Measurements from ENCODE around the gene ZNF20.

DNA sequence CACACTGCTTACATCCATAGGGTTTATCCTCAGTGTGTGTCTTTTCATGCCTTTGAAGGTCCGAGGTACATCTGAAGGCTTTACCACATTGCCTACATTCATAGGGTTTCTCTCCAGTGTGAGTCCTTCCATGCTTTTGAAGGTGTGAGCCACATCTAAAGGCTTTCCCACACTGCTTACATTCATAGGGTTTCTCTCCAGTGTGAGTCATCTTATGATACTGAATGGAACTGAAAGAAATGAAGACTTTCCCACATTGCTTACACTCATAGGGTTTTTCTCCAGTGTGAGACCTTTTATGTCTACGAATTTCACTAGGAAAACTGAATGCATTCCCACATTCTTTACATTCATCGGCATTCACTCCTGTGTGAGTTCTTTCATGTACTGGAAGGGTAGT lies 7.1 kb downstream of the ZNF20 start:
- TF ChIP-seq SP1 (IDR thresholded peaks at IDR 0.05) (no peak), ZNF384 (IDR thresholded peaks at IDR 0.05) (no peak), TARDBP (IDR thresholded peaks at IDR 0.05) (no peak), NFRKB (IDR thresholded peaks at IDR 0.05) (no peak), BHLHE40 (IDR thresholded peaks at IDR 0.05; ENCODE audit: borderline replicate concordance) (no peak), SUZ12 (IDR thresholded peaks at IDR 0.05) (no peak), ELF4 (IDR thresholded peaks at IDR 0.05) (no peak), FOXM1 (IDR thresholded peaks at IDR 0.05; ENCODE audit: borderline replicate concordance) (no peak), CTBP1 (IDR thresholded peaks at IDR 0.05; ENCODE audit: borderline replicate concordance) (no peak), LEF1 (IDR thresholded peaks at IDR 0.05; ENCODE audit: borderline replicate concordance) (no peak), ARNT (IDR thresholded peaks at IDR 0.05) (no peak), L3MBTL2 (conservative IDR thresholded peaks at IDR 0.05) (no peak), FOXA1 (IDR thresholded peaks at IDR 0.05) (no peak)
- TF ChIP-seq, protein P1, sequence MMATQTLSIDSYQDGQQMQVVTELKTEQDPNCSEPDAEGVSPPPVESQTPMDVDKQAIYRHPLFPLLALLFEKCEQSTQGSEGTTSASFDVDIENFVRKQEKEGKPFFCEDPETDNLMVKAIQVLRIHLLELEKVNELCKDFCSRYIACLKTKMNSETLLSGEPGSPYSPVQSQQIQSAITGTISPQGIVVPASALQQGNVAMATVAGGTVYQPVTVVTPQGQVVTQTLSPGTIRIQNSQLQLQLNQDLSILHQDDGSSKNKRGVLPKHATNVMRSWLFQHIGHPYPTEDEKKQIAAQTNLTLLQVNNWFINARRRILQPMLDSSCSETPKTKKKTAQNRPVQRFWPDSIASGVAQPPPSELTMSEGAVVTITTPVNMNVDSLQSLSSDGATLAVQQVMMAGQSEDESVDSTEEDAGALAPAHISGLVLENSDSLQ (IDR thresholded peaks at IDR 0.05), result no peak
